NCI-H1436 (cell line): ENCODE measurements around the gene SYTL1.

Source experiments
- DNase-seq: peaks from one replicate; lab custom pipeline; 2025; lab: John Stamatoyannopoulos, UW

The SYTL1 gene

GRCh38 chr1:27348861-27349783 is 7.3 kb downstream of the SYTL1 start:
- peak; percentile 61 for DNase-seq

- DNase-seq: peak; percentile 56
Measured at GRCh38 chr1:27349784-27350662, 8.2 kb downstream of the SYTL1 start.

GRCh38 chr1:27350663-27351540 is 9.1 kb downstream of the SYTL1 start:
- no peak for DNase-seq

GRCh38 chr1:27351541-27352107 is 9.8 kb downstream of the SYTL1 start:
- DNase-seq: no peak

- no peak for DNase-seq
Measured at GRCh38 chr1:27353166-27353565, 11.3 kb downstream of the SYTL1 start.

- no peak for DNase-seq
Measured at GRCh38 chr1:27353629-27354028, 11.8 kb downstream of the SYTL1 start.

GRCh38 chr1:27355683-27356082 is 13.9 kb downstream of the SYTL1 start:
- DNase-seq: no peak

GRCh38 chr1:27356277-27356618 is 14.4 kb downstream of the SYTL1 start:
- DNase-seq: no peak

GRCh38 chr1:27356619-27357280 is 14.9 kb downstream of the SYTL1 start:
- no peak for DNase-seq

- peak; percentile 43 for DNase-seq
Measured at GRCh38 chr1:27357281-27358037, 15.6 kb downstream of the SYTL1 start.

GRCh38 chr1:27358038-27358927 is 16.5 kb downstream of the SYTL1 start:
- no peak for DNase-seq

- no peak for DNase-seq
Measured at GRCh38 chr1:27358928-27359313, 17.1 kb downstream of the SYTL1 start.

GRCh38 chr1:27359822-27360158 is 18.0 kb downstream of the SYTL1 start:
- no peak for DNase-seq

- DNase-seq: no peak
Measured at GRCh38 chr1:27360159-27361043, 18.6 kb downstream of the SYTL1 start.

- DNase-seq: no peak
Measured at GRCh38 chr1:27361044-27361402, 19.2 kb downstream of the SYTL1 start.

- no peak for DNase-seq
Measured at GRCh38 chr1:27361553-27361952, 19.7 kb downstream of the SYTL1 start.

GRCh38 chr1:27363766-27364695 is 22.2 kb downstream of the SYTL1 start:
- DNase-seq: no peak
